ENCODE results near the gene NOC2L. TPM values are rescaled to one million over a fixed set of nuclear protein-coding genes. Genes with fewer than 3 reads are reported as not detected.

NOC2L gene
- total and polyA plus RNA-seq, 2 donors (not counting 3 experiments of a cell fraction or from before 2014, with no cell fraction given): 55.3 to 87.9 TPM

DNA sequence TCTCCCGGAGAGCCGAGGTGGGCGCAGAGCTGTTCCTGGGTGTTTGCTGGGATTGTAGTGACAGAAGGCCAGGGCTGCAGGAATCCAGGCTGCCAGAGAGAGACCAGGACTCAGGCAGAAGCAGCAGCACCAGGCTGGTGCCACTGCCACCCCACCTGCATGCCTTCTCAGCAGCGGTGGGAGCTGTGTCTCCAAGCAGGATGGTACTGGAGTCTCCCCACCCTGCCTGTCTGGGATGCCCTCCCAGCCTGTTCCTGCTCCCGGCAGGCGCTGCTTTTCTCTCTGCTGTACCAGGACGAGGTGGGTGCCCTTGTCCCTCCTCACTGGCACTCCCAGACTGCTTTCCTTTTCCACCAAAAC lies 45.3 kb upstream of the NOC2L start:
- Histone ChIP-seq H3K27me3 (ENCODE audit: control insufficient read depth in 2 of 2, insufficient read depth in 2 of 2, low read length in 2 of 2) (peaks cover 0 to 2% of the 10 kb centered on the region in 2 experiments), H2AFZ (ENCODE audit: low read depth, low read length) (no peak overlapping the region), H3K4me1 (ENCODE audit: control insufficient read depth, extremely low read depth, insufficient read depth, low read length) (peaks cover 16% of the 10 kb centered on the region), H4K20me1 (replicated peaks; ENCODE audit: control insufficient read depth, extremely low read depth, insufficient read depth, low read length) (no peaks in the 10 kb centered on the region), H3K9me1 (replicated peaks; ENCODE audit: control insufficient read depth, extremely low read depth, insufficient read depth, low read length) (no peaks in the 10 kb centered on the region), H3K4me2 (ENCODE audit: insufficient read depth, low read length) (no peak overlapping the region), H3K36me3 (ENCODE audit: control insufficient read depth in 2 of 2, extremely low read depth in 1 of 2, insufficient read depth in 2 of 2, low read length in 2 of 2) (no peaks in the 10 kb centered on the region), H3K4me3 (replicated peaks in 1 of 3; ENCODE audit: insufficient read depth in 1 of 3, low read depth in 1 of 3, low read length in 3 of 3) (no peak overlapping the region), H3K9me3 (replicated peaks; ENCODE audit: control insufficient read depth, insufficient read depth, low read length) (no peaks in the 10 kb centered on the region), H3K27ac (ENCODE audit: insufficient read depth, low read depth, low read length) (no peak overlapping the region), H3K9ac (replicated peaks; ENCODE audit: extremely low read depth, insufficient read depth, low read length) (no peak overlapping the region), H3K79me2 (ENCODE audit: control insufficient read depth, insufficient read depth, low read length) (no peaks in the 10 kb centered on the region)
- ChIA-PET POLR2A (no interaction called here), CTCF (interaction anchor here (1.2 to 5.7 kb wide), 3 partner anchors 10 to 60 kb away, joined by 4 to 41 read pairs (median 12); partner anchors contain the start of gene ISG15)
- dilution Hi-C loops (cut with MboI; ENCODE audit: extremely low pct_ligation_motif_present, low sequenced_read_pairs) (no loop called here), intact Hi-C loops (cut with micrococcal nuclease) (no loop called here)
- BruUV-seq (replicated peaks): no TSS peak
- no peak for TF ChIP-seq POLR2AphosphoS5 (IDR thresholded peaks at IDR 0.05; ENCODE audit: insufficient read depth, low read depth, low read length)
- FAIRE-seq (no peak), DNase-seq (ENCODE audit: low read depth, low spot score) (no peak)

DNA sequence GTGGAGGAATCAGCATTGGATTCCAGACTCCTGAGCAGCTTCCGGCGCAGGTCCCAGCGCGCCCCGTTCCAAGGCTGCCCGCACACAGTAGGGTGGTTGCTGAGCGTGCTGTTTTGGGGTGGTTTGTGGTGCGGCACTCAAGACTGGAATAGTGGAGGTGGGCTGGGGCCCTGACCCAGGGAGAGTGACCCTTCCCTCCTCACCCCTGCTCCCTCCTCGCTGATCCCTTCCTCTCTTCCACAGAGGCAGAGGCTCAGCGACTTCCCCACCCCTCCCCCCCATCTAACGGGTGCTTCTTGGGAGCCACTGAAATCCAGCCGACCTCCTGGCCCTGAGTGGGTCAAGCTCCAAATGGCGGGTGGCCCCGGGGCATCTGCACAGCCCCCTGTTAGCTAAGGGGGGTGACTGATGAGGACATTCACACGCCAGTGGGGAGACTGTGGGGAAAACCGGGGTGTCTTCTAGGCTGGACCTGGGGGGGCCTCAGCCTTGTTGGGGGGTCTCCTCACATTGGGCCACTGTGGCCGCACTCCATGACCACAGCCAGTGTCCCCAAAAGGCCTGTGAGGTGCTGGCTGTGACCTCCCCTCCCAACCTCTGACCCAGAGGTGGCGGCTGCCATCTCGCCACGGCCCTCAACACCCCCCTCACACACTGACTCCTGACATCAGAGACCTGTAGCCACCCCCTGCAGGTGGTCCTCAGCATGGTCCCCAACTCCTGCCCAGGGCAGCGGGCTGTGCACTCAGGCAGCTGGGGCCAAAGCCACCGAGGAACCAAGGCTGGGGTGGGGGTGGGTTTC lies 44.8 kb upstream of the NOC2L start:
- no peak overlapping the region for H3K27ac ChIP-seq (ENCODE audit: insufficient read depth, low read depth, low read length)
- CTCF ChIA-PET: interaction anchor here (1.2 to 5.7 kb wide), 4 partner anchors 10 to 60 kb away, joined by 3 to 41 read pairs (median 8); partner anchors contain the start of gene ISG15

More for the DNA sequence above, 44.8 kb upstream of the NOC2L start:
- no peak for FAIRE-seq
- POLR2A ChIA-PET: no interaction called here
- no peak overlapping the region for H3K9ac ChIP-seq (replicated peaks; ENCODE audit: extremely low read depth, insufficient read depth, low read length)
- no peak for TF ChIP-seq JUN (IDR thresholded peaks at IDR 0.05; ENCODE audit: borderline replicate concordance, insufficient read depth, insufficient read length, low read depth)
- TF ChIP-seq, protein P1, sequence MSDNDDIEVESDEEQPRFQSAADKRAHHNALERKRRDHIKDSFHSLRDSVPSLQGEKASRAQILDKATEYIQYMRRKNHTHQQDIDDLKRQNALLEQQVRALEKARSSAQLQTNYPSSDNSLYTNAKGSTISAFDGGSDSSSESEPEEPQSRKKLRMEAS (IDR thresholded peaks at IDR 0.05; ENCODE audit: insufficient read depth, insufficient read length): no peak
- no peak for TF ChIP-seq POLR2A (IDR thresholded peaks at IDR 0.05; ENCODE audit: low read depth, low read length)
- TF ChIP-seq MYC (IDR thresholded peaks at IDR 0.05; ENCODE audit: low read depth, low read length): no peak
- no peak for TF ChIP-seq POLR2AphosphoS5 (IDR thresholded peaks at IDR 0.05; ENCODE audit: insufficient read depth, low read depth, low read length)
- TF ChIP-seq GATA2 (IDR thresholded peaks at IDR 0.05; ENCODE audit: insufficient read depth, insufficient read length, low read depth, low read length): no peak
- TF ChIP-seq EZH2 (IDR thresholded peaks at IDR 0.05; ENCODE audit: borderline replicate concordance, low read depth, low read length, severe bottlenecking): no peak
- TF ChIP-seq, protein P2, sequence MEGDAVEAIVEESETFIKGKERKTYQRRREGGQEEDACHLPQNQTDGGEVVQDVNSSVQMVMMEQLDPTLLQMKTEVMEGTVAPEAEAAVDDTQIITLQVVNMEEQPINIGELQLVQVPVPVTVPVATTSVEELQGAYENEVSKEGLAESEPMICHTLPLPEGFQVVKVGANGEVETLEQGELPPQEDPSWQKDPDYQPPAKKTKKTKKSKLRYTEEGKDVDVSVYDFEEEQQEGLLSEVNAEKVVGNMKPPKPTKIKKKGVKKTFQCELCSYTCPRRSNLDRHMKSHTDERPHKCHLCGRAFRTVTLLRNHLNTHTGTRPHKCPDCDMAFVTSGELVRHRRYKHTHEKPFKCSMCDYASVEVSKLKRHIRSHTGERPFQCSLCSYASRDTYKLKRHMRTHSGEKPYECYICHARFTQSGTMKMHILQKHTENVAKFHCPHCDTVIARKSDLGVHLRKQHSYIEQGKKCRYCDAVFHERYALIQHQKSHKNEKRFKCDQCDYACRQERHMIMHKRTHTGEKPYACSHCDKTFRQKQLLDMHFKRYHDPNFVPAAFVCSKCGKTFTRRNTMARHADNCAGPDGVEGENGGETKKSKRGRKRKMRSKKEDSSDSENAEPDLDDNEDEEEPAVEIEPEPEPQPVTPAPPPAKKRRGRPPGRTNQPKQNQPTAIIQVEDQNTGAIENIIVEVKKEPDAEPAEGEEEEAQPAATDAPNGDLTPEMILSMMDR (IDR thresholded peaks at IDR 0.05; ENCODE audit: extremely low read depth in 1 of 2, insufficient read depth in 1 of 2, low read depth in 1 of 2, low read length in 2 of 2): no peak
- TF ChIP-seq FOS (IDR thresholded peaks at IDR 0.05; ENCODE audit: borderline replicate concordance, insufficient read depth, low read length): no peak
- peaks cover 0 to 7% of the 10 kb centered on the region in 2 experiments for H3K27me3 ChIP-seq (ENCODE audit: control insufficient read depth in 2 of 2, insufficient read depth in 2 of 2, low read length in 2 of 2)
- H3K4me2 ChIP-seq (ENCODE audit: insufficient read depth, low read length): no peak overlapping the region
- H3K4me1 ChIP-seq (ENCODE audit: control insufficient read depth, extremely low read depth, insufficient read depth, low read length): peaks cover 21% of the 10 kb centered on the region
- no peak overlapping the region for H2AFZ ChIP-seq (ENCODE audit: low read depth, low read length)
- no peaks in the 10 kb centered on the region for H3K9me1 ChIP-seq (replicated peaks; ENCODE audit: control insufficient read depth, extremely low read depth, insufficient read depth, low read length)
- DNase-seq (ENCODE audit: low read depth, low spot score): no peak
- intact Hi-C loops (cut with micrococcal nuclease) (no loop called here), dilution Hi-C loops (cut with MboI; ENCODE audit: extremely low pct_ligation_motif_present, low sequenced_read_pairs) (no loop called here)
- H3K79me2 ChIP-seq (ENCODE audit: control insufficient read depth, insufficient read depth, low read length): no peaks in the 10 kb centered on the region
- H3K9me3 ChIP-seq (replicated peaks; ENCODE audit: control insufficient read depth, insufficient read depth, low read length): no peaks in the 10 kb centered on the region
- no peak overlapping the region for H3K4me3 ChIP-seq (replicated peaks in 1 of 3; ENCODE audit: insufficient read depth in 1 of 3, low read depth in 1 of 3, low read length in 3 of 3)
- no peaks in the 10 kb centered on the region for H4K20me1 ChIP-seq (replicated peaks; ENCODE audit: control insufficient read depth, extremely low read depth, insufficient read depth, low read length)
- BruUV-seq (replicated peaks): no TSS peak
- H3K36me3 ChIP-seq (ENCODE audit: control insufficient read depth in 2 of 2, extremely low read depth in 1 of 2, insufficient read depth in 2 of 2, low read length in 2 of 2): no peaks in the 10 kb centered on the region

Measured in endothelial cell of umbilical vein (primary cell).